Measurements from ENCODE around the gene CLEC4G.

CLEC4G gene

DNA sequence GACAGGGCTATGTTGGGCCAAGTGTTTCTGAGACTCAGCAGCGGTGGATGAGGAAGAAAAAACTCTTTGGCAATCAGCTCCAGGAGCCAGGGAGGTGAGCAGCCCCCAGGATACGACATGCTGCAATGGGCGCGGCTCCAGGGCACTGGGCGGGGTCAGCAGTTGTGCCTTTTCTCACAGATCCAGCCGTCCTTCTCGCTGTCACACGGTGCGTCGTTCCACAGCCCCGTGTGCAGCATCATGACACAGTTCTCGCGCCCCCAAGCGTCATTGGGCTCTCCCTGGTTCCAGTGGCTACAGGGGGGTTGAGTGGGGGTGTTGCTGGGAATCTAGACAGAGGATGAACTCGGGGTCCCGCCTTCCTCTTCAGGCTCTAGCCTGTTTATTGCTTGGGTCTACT, 2.7 kb downstream of the CLEC4G start:
- Histone ChIP-seq H3K27me3 (ENCODE audit: low read depth) (peaks cover 30% of the 10 kb centered on the region), H3K9me3 (no peaks in the 10 kb centered on the region), H3K4me1 (no peaks in the 10 kb centered on the region), H3K4me3 (no peak overlapping the region), H3K36me3 (replicated peaks) (no peaks in the 10 kb centered on the region)
- in situ Hi-C loops (cut with MboI; ENCODE audit: low sequenced_read_pairs) = no loop called here
- peak in 1 of 2 experiments; percentile 19 for DNase-seq (ENCODE audit: low spot score in 2 of 2)

DNA sequence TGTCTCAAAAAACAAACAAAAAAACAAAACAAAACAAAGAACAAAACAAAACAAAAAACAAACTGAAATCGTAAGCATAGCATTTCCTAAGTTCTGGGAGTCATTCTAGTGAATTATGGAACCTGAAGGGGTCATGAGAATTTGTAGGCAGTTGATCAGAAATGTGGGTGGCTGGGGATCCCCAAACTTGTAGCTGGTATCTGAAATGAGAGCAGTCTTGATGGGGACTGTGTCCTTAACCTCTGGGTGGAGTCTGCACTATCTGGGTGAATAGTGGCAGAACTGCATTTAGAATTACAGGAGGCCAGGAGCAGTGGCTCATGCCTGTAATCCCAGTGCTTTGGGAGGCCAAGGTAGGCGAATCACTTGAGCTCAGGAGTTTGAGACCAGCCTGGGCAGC, 6.1 kb downstream of the CLEC4G start:
- no peaks in the 10 kb centered on the region for H3K9me3 ChIP-seq
- no peak for DNase-seq (ENCODE audit: low spot score in 2 of 2)
- in situ Hi-C loops (cut with MboI; ENCODE audit: low sequenced_read_pairs) = no loop called here
- no peaks in the 10 kb centered on the region for H3K4me1 ChIP-seq
- no peaks in the 10 kb centered on the region for H3K36me3 ChIP-seq (replicated peaks)
- H3K27me3 ChIP-seq (ENCODE audit: low read depth) = peaks cover 23% of the 10 kb centered on the region
- no peak overlapping the region for H3K4me3 ChIP-seq

- in situ Hi-C loops (cut with MboI; ENCODE audit: low sequenced_read_pairs) = no loop called here
- Histone ChIP-seq H3K4me1 (no peaks in the 10 kb centered on the region), H3K27me3 (ENCODE audit: low read depth) (no peaks in the 10 kb centered on the region), H3K36me3 (replicated peaks) (no peaks in the 10 kb centered on the region), H3K4me3 (no peak overlapping the region), H3K9me3 (no peaks in the 10 kb centered on the region)
- DNase-seq (ENCODE audit: low spot score in 2 of 2) = no peak
Measured at GRCh38 chr19:7722231-7722651, 9.7 kb downstream of the CLEC4G start.

DNA sequence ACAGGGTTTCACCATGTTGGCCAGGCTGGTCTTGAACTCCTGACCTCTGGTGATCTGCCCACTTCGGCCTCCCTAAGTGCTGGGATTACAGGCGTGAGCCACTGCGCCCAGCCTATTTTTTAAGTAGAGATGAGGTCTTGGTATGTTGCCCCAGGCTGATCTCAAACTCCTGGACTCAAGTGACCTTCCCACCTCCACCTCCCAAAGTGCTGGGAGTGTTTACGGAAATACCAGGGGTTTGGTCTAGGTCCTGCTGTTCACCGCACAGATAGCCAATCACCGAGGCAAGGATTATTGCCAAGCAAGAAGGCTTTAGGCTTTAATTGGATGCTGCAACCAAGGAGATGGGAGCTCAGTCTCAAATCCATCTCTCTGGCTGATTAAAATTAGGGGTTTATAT, 11.6 kb downstream of the CLEC4G start:
- in situ Hi-C loops (cut with MboI; ENCODE audit: low sequenced_read_pairs) = no loop called here
- no peak overlapping the region for H3K4me3 ChIP-seq
- no peaks in the 10 kb centered on the region for H3K36me3 ChIP-seq (replicated peaks)
- H3K27me3 ChIP-seq (ENCODE audit: low read depth) = no peaks in the 10 kb centered on the region
- no peaks in the 10 kb centered on the region for H3K9me3 ChIP-seq
- DNase-seq (ENCODE audit: low spot score in 2 of 2) = no peak
- no peaks in the 10 kb centered on the region for H3K4me1 ChIP-seq

- H3K36me3 ChIP-seq (replicated peaks) = no peaks in the 10 kb centered on the region
- no peaks in the 10 kb centered on the region for H3K4me1 ChIP-seq
- DNase-seq (ENCODE audit: low spot score in 2 of 2) = no peak
- H3K4me3 ChIP-seq = no peak overlapping the region
- no peaks in the 10 kb centered on the region for H3K27me3 ChIP-seq (ENCODE audit: low read depth)
- in situ Hi-C loops (cut with MboI; ENCODE audit: low sequenced_read_pairs) = no loop called here
- no peaks in the 10 kb centered on the region for H3K9me3 ChIP-seq
Measured at GRCh38 chr19:7718668-7719067, 13.2 kb downstream of the CLEC4G start.

GRCh38 chr19:7716762-7717161, 15.1 kb downstream of the CLEC4G start:
- no peak for DNase-seq (ENCODE audit: low spot score in 2 of 2)
- in situ Hi-C loops (cut with MboI; ENCODE audit: low sequenced_read_pairs) = no loop called here
- Histone ChIP-seq H3K4me1 (no peaks in the 10 kb centered on the region), H3K9me3 (no peaks in the 10 kb centered on the region), H3K27me3 (ENCODE audit: low read depth) (no peaks in the 10 kb centered on the region), H3K4me3 (no peak overlapping the region), H3K36me3 (replicated peaks) (no peaks in the 10 kb centered on the region)

DNA sequence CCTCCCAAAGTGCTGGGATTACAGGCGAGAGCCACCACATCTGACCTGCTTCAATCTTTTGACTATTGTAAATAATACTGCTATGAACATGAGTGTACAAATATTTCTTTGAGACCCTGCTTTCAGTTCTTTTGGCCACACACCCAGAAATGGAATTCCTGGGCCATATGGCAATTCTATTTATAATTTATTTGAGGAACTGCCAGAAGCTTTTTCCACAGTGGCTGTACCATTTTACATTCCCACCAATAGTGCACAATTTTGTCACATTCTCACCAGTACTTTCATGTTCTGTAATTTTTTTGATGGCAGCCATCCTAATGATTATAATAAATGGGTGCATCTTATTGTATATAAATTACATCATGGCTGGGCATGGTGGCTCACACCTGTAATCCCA, 16.2 kb downstream of the CLEC4G start:
- no peak for DNase-seq (ENCODE audit: low spot score in 2 of 2)
- in situ Hi-C loops (cut with MboI; ENCODE audit: low sequenced_read_pairs) = no loop called here
- Histone ChIP-seq H3K4me3 (no peak overlapping the region), H3K9me3 (no peaks in the 10 kb centered on the region), H3K36me3 (replicated peaks) (no peaks in the 10 kb centered on the region), H3K4me1 (no peaks in the 10 kb centered on the region), H3K27me3 (ENCODE audit: low read depth) (no peaks in the 10 kb centered on the region)

DNA sequence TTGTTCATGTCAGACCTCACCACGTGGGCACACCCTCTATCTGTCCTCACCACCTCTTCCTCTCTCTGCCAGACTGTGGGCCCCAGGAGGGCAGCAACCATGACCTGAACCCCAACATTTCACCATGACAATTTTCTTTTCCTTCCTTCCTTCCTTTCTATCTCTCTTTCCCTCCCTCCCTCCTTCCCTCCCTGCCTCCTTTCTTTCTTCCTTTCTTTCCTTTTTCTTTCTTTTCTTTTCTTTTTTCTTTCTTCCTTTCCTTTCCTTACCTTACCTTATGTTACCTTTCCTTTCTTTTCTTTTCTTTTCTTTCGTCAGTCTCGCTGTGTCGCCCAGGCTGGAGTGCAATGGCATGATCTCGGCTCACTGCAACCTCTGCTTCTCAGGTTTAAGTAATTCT, 21.3 kb downstream of the CLEC4G start:
- DNase-seq (ENCODE audit: low spot score in 2 of 2) = no peak
- Histone ChIP-seq H3K36me3 (replicated peaks) (no peaks in the 10 kb centered on the region), H3K9me3 (no peaks in the 10 kb centered on the region), H3K4me1 (no peaks in the 10 kb centered on the region), H3K4me3 (no peak overlapping the region), H3K27me3 (ENCODE audit: low read depth) (no peaks in the 10 kb centered on the region)
- in situ Hi-C loops (cut with MboI; ENCODE audit: low sequenced_read_pairs) = no loop called here

DNA sequence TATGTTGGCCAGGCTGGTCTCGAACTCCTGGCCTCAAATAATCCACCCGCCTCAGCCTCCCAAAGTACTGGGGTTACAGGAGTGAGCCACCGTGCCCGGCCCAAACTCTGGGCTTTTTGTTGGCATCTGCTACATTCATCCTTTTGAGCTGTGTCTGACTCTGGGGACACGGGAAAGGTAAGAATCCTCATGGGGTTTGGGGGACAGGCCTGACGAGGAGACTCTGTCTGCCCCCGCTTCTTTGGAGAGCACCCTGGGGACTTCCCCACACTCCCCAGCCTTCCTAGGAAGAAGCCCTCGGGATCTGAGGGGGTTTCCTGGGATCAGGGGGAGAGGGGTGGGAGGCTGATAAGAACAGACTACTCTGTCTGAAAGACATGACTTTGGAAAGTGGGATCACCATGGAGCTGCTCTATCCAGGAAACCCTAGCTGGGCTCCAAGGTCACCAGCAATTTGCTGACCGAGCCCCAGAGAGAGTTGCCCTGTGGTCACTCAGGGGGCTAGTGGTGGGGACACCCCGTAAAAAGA, 21.9 kb downstream of the CLEC4G start:
- in situ Hi-C loops (cut with MboI; ENCODE audit: low sequenced_read_pairs) = loop anchor here (5.0 kb wide), 1 partner anchor 67 kb away; no protein-coding TSS in a partner anchor
- no peaks in the 10 kb centered on the region for H3K27me3 ChIP-seq (ENCODE audit: low read depth)

DNA sequence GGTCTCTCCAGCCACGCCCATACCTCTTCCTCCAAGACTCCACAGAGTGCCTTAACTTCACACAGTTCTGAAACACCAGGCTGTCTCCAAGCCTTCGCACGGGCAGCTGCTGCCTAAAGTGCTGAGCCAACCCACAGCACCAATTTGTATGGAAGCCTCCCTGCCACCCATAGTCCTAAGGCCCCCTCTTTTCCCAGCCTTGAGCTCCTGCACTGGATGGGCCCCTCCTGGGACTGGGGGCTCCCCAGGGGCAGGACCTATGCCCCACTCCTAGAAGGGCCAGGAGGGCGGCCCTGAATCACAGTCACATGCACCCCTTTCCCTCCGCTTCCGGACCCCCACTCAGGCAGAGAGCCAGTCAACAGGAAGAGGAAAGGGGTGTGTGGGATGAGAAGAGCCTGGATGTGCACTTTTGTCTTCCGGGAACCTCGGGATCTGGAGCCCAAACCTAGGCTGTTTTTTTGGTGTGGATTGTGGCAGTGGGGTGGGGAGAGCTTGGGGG, 24.9 kb downstream of the CLEC4G start:
- Histone ChIP-seq H3K9me3 (no peaks in the 10 kb centered on the region), H3K27me3 (ENCODE audit: low read depth) (no peaks in the 10 kb centered on the region; the same call in 1 of the 2 replicates), H3K4me3 (no peak overlapping the region), H3K36me3 (replicated peaks) (no peaks in the 10 kb centered on the region), H3K4me1 (no peaks in the 10 kb centered on the region)
- in situ Hi-C loops (cut with MboI; ENCODE audit: low sequenced_read_pairs) = loop anchor here (5.0 kb wide), 1 partner anchor 70 kb away; no protein-coding TSS in a partner anchor
- DNase-seq (ENCODE audit: low spot score in 2 of 2) = no peak

More for the DNA sequence above, 21.9 kb downstream of the CLEC4G start:
- H3K4me1 ChIP-seq = no peaks in the 10 kb centered on the region
- H3K9me3 ChIP-seq = no peaks in the 10 kb centered on the region
- no peak overlapping the region for H3K4me3 ChIP-seq
- no peaks in the 10 kb centered on the region for H3K36me3 ChIP-seq (replicated peaks)
- DNase-seq (ENCODE audit: low spot score in 2 of 2) = no peak

DNA sequence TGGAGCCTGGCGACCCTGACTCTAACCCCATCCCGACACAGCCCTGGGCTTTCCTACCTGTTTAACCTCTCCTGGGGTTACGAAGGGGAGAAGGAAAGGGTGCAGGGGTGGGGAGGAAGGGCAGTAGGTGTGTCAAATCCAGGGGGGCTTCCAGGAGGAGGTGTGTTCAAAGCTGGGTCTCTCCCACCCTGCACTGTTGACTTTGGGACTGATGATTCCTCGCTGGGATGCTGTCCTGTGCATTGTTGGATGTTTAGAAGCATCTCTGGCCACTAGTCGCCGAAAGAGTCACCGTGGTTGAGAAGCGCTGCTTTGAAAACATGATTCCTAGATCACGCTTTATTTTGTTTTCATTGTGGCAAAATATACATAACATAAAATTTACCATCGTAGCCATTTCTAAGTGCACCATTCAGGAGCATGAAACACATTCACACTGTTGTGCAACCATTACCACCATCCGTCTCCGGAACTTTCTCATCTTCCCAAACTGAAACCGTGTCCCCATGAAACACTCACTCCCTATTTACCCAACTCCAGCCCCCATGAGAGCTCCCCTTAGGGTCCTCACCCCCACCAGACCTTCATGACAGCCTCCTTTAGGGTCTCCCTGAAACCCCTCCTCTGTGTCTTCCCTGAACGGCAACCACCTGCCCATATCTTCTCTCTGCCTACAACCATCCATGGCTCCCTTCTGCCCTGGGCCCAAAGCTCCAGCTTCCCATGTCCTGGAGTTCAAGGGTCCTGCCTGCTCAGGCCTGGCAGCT, 25.5 kb downstream of the CLEC4G start:
- Histone ChIP-seq H3K4me1 (no peaks in the 10 kb centered on the region), H3K27me3 (ENCODE audit: low read depth) (no peaks in the 10 kb centered on the region; the same call in 1 of the 2 replicates), H3K36me3 (replicated peaks) (no peaks in the 10 kb centered on the region), H3K4me3 (no peak overlapping the region), H3K9me3 (no peaks in the 10 kb centered on the region)
- no peak for DNase-seq (ENCODE audit: low spot score in 2 of 2)
- in situ Hi-C loops (cut with MboI; ENCODE audit: low sequenced_read_pairs) = loop anchor here (5.0 kb wide), 1 partner anchor 71 kb away; no protein-coding TSS in a partner anchor

- no peaks in the 10 kb centered on the region; the same call in 1 of the 2 replicates for H3K27me3 ChIP-seq (ENCODE audit: low read depth)
- no peaks in the 10 kb centered on the region for H3K9me3 ChIP-seq
- no peaks in the 10 kb centered on the region for H3K4me1 ChIP-seq
- no peak for DNase-seq (ENCODE audit: low spot score in 2 of 2)
- H3K4me3 ChIP-seq = no peak overlapping the region
- no peaks in the 10 kb centered on the region for H3K36me3 ChIP-seq (replicated peaks)
- in situ Hi-C loops (cut with MboI; ENCODE audit: low sequenced_read_pairs) = loop anchor here (5.0 kb wide), 1 partner anchor 72 kb away; no protein-coding TSS in a partner anchor
Measured at GRCh38 chr19:7705387-7706187, 26.3 kb downstream of the CLEC4G start.

- no peaks in the 10 kb centered on the region for H3K4me1 ChIP-seq
- no peak overlapping the region for H3K4me3 ChIP-seq
- in situ Hi-C loops (cut with MboI; ENCODE audit: low sequenced_read_pairs) = loop anchor here (5.0 kb wide), 1 partner anchor 73 kb away; no protein-coding TSS in a partner anchor
- no peak for DNase-seq (ENCODE audit: low spot score in 2 of 2)
- H3K27me3 ChIP-seq (ENCODE audit: low read depth) = no peaks in the 10 kb centered on the region; the same call in 1 of the 2 replicates
- H3K36me3 ChIP-seq (replicated peaks) = no peaks in the 10 kb centered on the region
- no peaks in the 10 kb centered on the region for H3K9me3 ChIP-seq
Measured at GRCh38 chr19:7704280-7705060, 27.4 kb downstream of the CLEC4G start.
